Sigmoid colon (tissue), 7 donors: Measurements from ENCODE around the gene SRGAP2B. TPM values are rescaled to one million over a fixed set of nuclear protein-coding genes. Genes with fewer than 3 reads are reported as not detected.
"Not testable (repeated sequence)": the region's sequence is repeated elsewhere in the genome, so short reads cannot be mapped to it uniquely, and the experiment has no call there.

ENCODE experiments used
- DNase-seq: peaks from one replicate; pipeline ENCODE4 v3.0.0-alpha.2; 2019
- H3K27ac ChIP-seq, 4 donors: fragments of 200-600 bp; sonication (generic); one replicate each; pipeline ENCODE4 v1.5.1; 2016 to 2019; ENCODE audit warnings: mild to moderate bottlenecking in 1 of 4
- H3K27me3 ChIP-seq, 3 donors: fragments of 200-600 bp; sonication (generic); one replicate each; pipeline ENCODE4 v1.5.1; 2019; ENCODE audit warnings: mild to moderate bottlenecking in 1 of 3
- H3K36me3 ChIP-seq, 4 donors: fragments of 200-600 bp; sonication (generic); one replicate each; pipeline ENCODE4 v1.5.1; 2016 to 2019
- H3K4me1 ChIP-seq, 4 donors: fragments of 200-600 bp; sonication (generic); one replicate each; pipeline ENCODE4 v1.5.1; 2017 to 2019
- H3K4me3 ChIP-seq, 4 donors: fragments of 200-600 bp; sonication (generic); one replicate each; pipeline ENCODE4 v1.5.1; 2017 to 2019; ENCODE audit warnings: mild to moderate bottlenecking in 2 of 4, moderate library complexity in 1 of 4
- H3K9me3 ChIP-seq, 4 donors: fragments of 200-600 bp in 3 of 4; sonication (generic) in 3 of 4; one replicate each; pipeline versions ENCODE4 v1.5.1 to v1.6.1; 2013 to 2019
- WGBS, 2 donors: extraction: QIAGEN DNeasy Blood & Tissue Kit; methylation state at CpG; one replicate each; pipeline ENCODE4 v1.1.7; 2013; 5-methylcytosine and 5-hydroxymethylcytosine counted together
- intact Hi-C: fragments of 100-400 bp; cut with DNase I; formaldehyde crosslinking; loops from one replicate; pipeline ENCODE4 v1.15.1; 2023
- polyA plus RNA-seq, 3 donors: library from polyadenylated mRNA; stranded (reverse); fragments of 200-250 nt; gene quantifications; one replicate each; pipeline ENCODE4 v1.2.3, GENCODE V29; 2013
- total RNA-seq, 4 donors: library from RNA; depleted of rRNA; stranded (reverse); fragments of >200 nt; gene quantifications; one replicate each; pipeline ENCODE4 v1.1.0, GENCODE V29; 2016
- donor health status: healthy with polysubstance abuse.
- donor health status: Bipolar disorder and iron deficiency.
- donor health status: healthy.

The SRGAP2B gene
- total and polyA plus RNA-seq, 7 donors, result 1.2 to 13.8 (median 11.8) TPM

- not testable (repeated sequence) for H3K27me3 ChIP-seq, DNase-seq
- 96 to 98% methylated on average over 10 to 12 of the region's 12 CpGs for WGBS, 2 donors
Observed at GRCh38 chr1:144964765-144965164, 130.4 kb downstream of the SRGAP2B start.

GRCh38 chr1:144964186-144964585, 130.9 kb downstream of the SRGAP2B start:
- intact Hi-C loops, result not testable (repeated sequence)
- 100% methylated on average over 1 of the region's 1 CpG; no CpG with 5 or more reads in 1 of the 2 donors for WGBS, 2 donors

More at GRCh38 chr1:144964765-144965164, 130.4 kb downstream of the SRGAP2B start:
- H3K4me1 ChIP-seq, H3K4me3 ChIP-seq, H3K36me3 ChIP-seq, intact Hi-C loops, H3K9me3 ChIP-seq, H3K27ac ChIP-seq: not testable (repeated sequence)

GRCh38 chr1:144963571-144963970, 131.6 kb downstream of the SRGAP2B start:
- H3K27me3 ChIP-seq, intact Hi-C loops, H3K4me3 ChIP-seq, H3K36me3 ChIP-seq, H3K4me1 ChIP-seq, H3K9me3 ChIP-seq, DNase-seq, H3K27ac ChIP-seq: not testable (repeated sequence)
- 72 to 83% methylated on average over 3 of the region's 3 CpGs for WGBS, 2 donors

More at GRCh38 chr1:144964186-144964585, 130.9 kb downstream of the SRGAP2B start:
- H3K36me3 ChIP-seq, H3K4me1 ChIP-seq, H3K27ac ChIP-seq, H3K9me3 ChIP-seq, H3K4me3 ChIP-seq, DNase-seq, H3K27me3 ChIP-seq: not testable (repeated sequence)

GRCh38 chr1:144961604-144962583, 133.2 kb downstream of the SRGAP2B start:
- no CpG with 5 or more reads among the region's 9 CpGs for WGBS, 2 donors
- H3K4me3 ChIP-seq, H3K4me1 ChIP-seq, H3K27ac ChIP-seq, H3K36me3 ChIP-seq, H3K9me3 ChIP-seq, DNase-seq, H3K27me3 ChIP-seq, intact Hi-C loops: not testable (repeated sequence)

- H3K9me3 ChIP-seq, DNase-seq, H3K4me3 ChIP-seq, H3K36me3 ChIP-seq, H3K4me1 ChIP-seq, H3K27me3 ChIP-seq, intact Hi-C loops, H3K27ac ChIP-seq: not testable (repeated sequence)
- WGBS, 2 donors, result 100% methylated on average over 1 of the region's 4 CpGs
Observed at GRCh38 chr1:144960929-144961488, 134.1 kb downstream of the SRGAP2B start.

- intact Hi-C loops, H3K4me1 ChIP-seq: not testable (repeated sequence)
- no CpG with 5 or more reads among the region's 2 CpGs for WGBS, 2 donors
Observed at GRCh38 chr1:144948390-144948789, 146.7 kb downstream of the SRGAP2B start.

GRCh38 chr1:144947495-144947894, 147.6 kb downstream of the SRGAP2B start:
- H3K36me3 ChIP-seq, H3K4me3 ChIP-seq, DNase-seq, intact Hi-C loops, H3K9me3 ChIP-seq, H3K4me1 ChIP-seq, H3K27me3 ChIP-seq, H3K27ac ChIP-seq: not testable (repeated sequence)
- 63 to 87% methylated on average over 1 of the region's 1 CpG for whole genome bisulfite sequencing, 2 donors

More at GRCh38 chr1:144948390-144948789, 146.7 kb downstream of the SRGAP2B start:
- not testable (repeated sequence) for H3K27me3 ChIP-seq, H3K4me3 ChIP-seq, H3K36me3 ChIP-seq, H3K27ac ChIP-seq, H3K9me3 ChIP-seq, DNase-seq

GRCh38 chr1:144946525-144947480, 148.3 kb downstream of the SRGAP2B start:
- H3K9me3 ChIP-seq, DNase-seq, H3K4me3 ChIP-seq, H3K4me1 ChIP-seq, intact Hi-C loops, H3K36me3 ChIP-seq, H3K27ac ChIP-seq, H3K27me3 ChIP-seq: not testable (repeated sequence)
- WGBS, 2 donors, result no CpG with 5 or more reads among the region's 8 CpGs

- H3K36me3 ChIP-seq, H3K27ac ChIP-seq, intact Hi-C loops, H3K4me1 ChIP-seq, DNase-seq, H3K9me3 ChIP-seq, H3K27me3 ChIP-seq, H3K4me3 ChIP-seq: not testable (repeated sequence)
- WGBS, 2 donors, result 88% methylated on average over 1 of the region's 1 CpG; no CpG with 5 or more reads in 1 of the 2 donors
Observed at GRCh38 chr1:144941710-144942109, 153.4 kb downstream of the SRGAP2B start.

- not testable (repeated sequence) for H3K4me1 ChIP-seq
Observed at GRCh38 chr1:144940054-144940453, 155.1 kb downstream of the SRGAP2B start.

GRCh38 chr1:144938627-144939026, 156.5 kb downstream of the SRGAP2B start:
- H3K9me3 ChIP-seq, DNase-seq, H3K4me3 ChIP-seq, H3K27ac ChIP-seq, H3K4me1 ChIP-seq, H3K27me3 ChIP-seq, H3K36me3 ChIP-seq, intact Hi-C loops: not testable (repeated sequence)

More at GRCh38 chr1:144940054-144940453, 155.1 kb downstream of the SRGAP2B start:
- H3K9me3 ChIP-seq, H3K27me3 ChIP-seq, H3K36me3 ChIP-seq, H3K4me3 ChIP-seq, intact Hi-C loops, H3K27ac ChIP-seq, DNase-seq: not testable (repeated sequence)
- no CpG with 5 or more reads among the region's 2 CpGs for WGBS, 2 donors

GRCh38 chr1:144936186-144936732, 158.9 kb downstream of the SRGAP2B start:
- intact Hi-C loops, H3K4me3 ChIP-seq, DNase-seq, H3K27me3 ChIP-seq, H3K9me3 ChIP-seq, H3K4me1 ChIP-seq, H3K36me3 ChIP-seq, H3K27ac ChIP-seq: not testable (repeated sequence)
- 100% methylated on average over 1 of the region's 4 CpGs for WGBS, 2 donors
